Coronary artery (tissue), 2 donors: ENCODE data around the gene ERCC6L2.

ENCODE experiments used
- DNase-seq: peaks from one replicate; pipeline ENCODE4 v3.0.0-alpha.2; 2017; ENCODE audit warnings: low spot score
- H3K27ac ChIP-seq, 2 donors: fragments of 200-600 bp; sonication (generic); one replicate each; pipeline ENCODE4 v1.5.1; 2016 to 2019
- H3K4me3 ChIP-seq: fragments of 200-600 bp; sonication (generic); 2 replicates; pipeline ENCODE4 v1.5.1; 2016; ENCODE audit warnings: mild to moderate bottlenecking, moderate library complexity
- TF ChIP-seq, protein P1 (sequence below): fragments of 200-600 bp; sonication (generic); IDR thresholded peaks from one replicate; pipeline ENCODE4 v1.5.1; 2019; ENCODE audit warnings: antibody characterized with exemption

Gene ERCC6L2

DNA sequence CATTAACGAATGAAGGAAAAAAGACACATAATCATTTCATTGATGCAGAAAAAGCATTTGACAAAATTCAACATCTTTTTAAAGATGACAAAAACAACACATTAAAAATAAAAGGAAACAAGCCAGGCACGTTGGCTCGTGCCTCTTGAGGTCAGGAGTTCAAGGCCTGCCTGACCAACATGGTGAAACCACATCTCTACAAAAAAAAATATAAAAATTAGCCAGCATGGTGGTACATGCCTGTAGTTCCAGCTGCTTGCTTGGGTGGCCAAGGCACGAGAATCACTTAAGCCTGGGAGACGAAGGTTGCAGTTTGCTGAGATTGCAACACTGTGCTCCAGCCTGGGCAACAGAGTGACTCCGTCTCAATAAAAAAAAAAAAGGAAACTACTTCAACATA lies 77.0 kb downstream of the ERCC6L2 start:
- TF ChIP-seq, protein P1, sequence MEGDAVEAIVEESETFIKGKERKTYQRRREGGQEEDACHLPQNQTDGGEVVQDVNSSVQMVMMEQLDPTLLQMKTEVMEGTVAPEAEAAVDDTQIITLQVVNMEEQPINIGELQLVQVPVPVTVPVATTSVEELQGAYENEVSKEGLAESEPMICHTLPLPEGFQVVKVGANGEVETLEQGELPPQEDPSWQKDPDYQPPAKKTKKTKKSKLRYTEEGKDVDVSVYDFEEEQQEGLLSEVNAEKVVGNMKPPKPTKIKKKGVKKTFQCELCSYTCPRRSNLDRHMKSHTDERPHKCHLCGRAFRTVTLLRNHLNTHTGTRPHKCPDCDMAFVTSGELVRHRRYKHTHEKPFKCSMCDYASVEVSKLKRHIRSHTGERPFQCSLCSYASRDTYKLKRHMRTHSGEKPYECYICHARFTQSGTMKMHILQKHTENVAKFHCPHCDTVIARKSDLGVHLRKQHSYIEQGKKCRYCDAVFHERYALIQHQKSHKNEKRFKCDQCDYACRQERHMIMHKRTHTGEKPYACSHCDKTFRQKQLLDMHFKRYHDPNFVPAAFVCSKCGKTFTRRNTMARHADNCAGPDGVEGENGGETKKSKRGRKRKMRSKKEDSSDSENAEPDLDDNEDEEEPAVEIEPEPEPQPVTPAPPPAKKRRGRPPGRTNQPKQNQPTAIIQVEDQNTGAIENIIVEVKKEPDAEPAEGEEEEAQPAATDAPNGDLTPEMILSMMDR, result no peak
- H3K27ac ChIP-seq, result no peak overlapping the region

DNA sequence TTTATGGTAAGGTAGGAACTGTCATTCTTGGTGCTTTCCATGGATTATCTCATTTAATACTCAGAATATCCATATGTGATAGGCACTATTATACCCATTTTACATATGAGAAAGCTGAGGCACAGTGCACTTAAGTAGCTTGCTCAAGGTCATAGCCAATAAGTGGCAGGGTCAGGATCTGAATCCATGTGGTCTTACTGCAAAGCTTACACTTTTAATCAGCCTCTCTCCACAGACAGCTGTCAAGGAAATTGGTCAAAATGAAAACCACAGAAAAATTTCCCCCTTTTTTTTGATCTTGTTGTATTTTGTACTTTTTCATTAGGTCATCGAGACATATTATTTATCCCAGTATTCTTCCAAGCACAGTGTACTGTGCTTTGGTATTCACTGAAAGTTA lies 78.5 kb downstream of the ERCC6L2 start:
- TF ChIP-seq, protein P1, result no peak
- DNase-seq, result no peak
- H3K4me3 ChIP-seq, result no peak overlapping the region
- H3K27ac ChIP-seq, result no peak overlapping the region

More for the DNA sequence above, 77.0 kb downstream of the ERCC6L2 start:
- no peak overlapping the region for H3K4me3 ChIP-seq
- no peak for DNase-seq

DNA sequence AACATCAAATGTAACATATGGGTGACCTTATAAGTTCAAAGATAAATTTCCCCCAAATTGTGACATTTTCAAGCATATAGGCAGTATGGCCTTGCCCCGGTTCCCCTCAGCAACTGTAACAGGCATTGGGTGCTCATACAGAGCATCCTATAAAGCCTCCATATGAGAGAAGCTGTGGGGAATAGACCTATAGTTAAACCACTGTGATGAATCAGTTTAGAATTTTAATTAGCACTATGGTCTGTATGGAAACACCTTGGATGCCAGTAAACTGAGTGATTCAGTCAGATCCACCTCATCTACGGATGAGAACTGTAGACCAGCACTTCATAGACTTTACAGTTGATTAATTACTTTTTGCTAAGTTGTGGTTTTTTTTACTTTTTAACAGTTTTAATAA lies 79.4 kb downstream of the ERCC6L2 start:
- DNase-seq, result no peak
- TF ChIP-seq, protein P1, result no peak
- no peak overlapping the region for H3K4me3 ChIP-seq

DNA sequence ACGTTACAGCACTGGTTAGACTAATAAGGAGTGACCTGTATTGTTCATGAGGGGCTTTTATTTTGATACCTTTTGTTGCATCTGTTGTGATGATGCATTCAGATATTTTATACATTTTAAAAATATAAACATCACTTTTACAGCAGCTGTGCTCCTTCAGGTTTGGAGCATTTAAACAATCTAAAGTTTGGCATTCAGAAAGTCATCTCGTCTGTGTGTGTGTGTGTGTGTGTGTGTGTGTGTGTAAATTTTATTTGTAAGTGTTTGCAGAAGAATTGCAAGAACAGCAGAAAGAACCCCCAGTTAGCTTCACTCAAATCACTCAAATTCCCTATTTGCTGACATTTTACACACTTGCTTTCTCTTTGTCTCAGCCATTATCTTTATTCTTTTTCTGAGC lies 87.4 kb downstream of the ERCC6L2 start:
- DNase-seq, result no peak
- no peak overlapping the region for H3K27ac ChIP-seq
- TF ChIP-seq, protein P1, result no peak
- H3K4me3 ChIP-seq, result no peak overlapping the region

More for the DNA sequence above, 79.4 kb downstream of the ERCC6L2 start:
- H3K27ac ChIP-seq, result no peak overlapping the region

DNA sequence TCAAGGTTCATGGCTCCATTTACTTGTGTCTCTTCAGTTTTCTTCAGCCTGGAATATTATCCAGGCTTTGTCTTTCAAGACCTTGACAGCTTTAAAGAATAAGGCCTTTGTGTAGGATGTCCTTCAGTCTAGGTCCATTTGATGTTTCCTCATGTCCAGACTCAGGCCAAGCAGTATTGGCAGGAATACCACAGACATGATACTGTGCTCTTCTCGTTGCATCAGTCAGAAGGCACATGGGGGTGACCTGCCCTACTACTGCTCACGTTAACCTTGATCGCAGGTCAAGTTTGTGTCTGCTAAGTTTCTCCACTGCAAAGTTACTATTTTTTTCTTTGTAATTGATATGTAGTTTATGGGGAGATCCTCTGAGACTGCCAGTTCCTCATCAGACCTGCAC lies 88.2 kb downstream of the ERCC6L2 start:
- no peak overlapping the region for H3K27ac ChIP-seq
- H3K4me3 ChIP-seq, result no peak overlapping the region
- TF ChIP-seq, protein P1, result no peak
- no peak for DNase-seq

DNA sequence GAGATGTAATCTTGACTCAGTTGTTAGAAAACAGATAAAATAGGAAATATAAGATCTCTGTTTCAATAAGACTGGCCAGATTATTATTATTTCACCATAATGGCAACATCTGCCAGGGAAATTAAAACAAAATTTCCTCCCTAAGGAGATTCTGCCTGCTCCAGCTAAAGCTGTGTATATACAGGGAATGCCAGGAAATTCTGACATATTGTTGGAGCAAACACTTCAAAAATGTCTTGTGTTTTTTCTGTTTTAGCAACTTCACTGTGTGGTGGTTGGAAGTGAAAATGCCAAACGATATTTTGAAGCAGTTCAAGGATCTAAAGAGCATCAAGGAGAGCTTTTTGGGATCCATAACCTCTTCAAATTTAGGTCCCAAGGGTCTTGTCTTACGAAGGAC lies 90.8 kb downstream of the ERCC6L2 start:
- no peak for DNase-seq
- H3K4me3 ChIP-seq, result no peak overlapping the region
- TF ChIP-seq, protein P1, result no peak
- no peak overlapping the region for H3K27ac ChIP-seq

DNA sequence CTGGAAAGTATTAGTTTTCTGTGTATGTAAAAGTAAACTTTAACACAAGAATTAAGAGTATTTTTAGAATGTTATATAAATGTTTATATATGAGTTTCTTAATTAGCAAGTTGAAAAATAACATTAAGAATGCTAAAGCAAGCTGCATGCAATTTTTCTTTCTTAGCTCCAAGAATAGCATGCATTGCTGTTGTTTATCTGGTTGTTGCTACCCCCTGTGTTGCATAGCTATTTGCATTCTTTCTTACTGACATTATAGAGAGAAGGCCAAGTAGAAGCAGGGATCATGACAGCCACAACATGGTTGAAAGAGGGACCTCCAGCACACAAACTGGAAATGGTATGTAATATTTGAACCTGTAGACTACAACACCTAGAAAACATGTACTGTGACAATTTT lies 94.8 kb downstream of the ERCC6L2 start:
- TF ChIP-seq, protein P1, result no peak
- H3K4me3 ChIP-seq, result no peak overlapping the region
- H3K27ac ChIP-seq, result no peak overlapping the region
- DNase-seq, result no peak
